ENCODE results near the gene PRUNE2.

The PRUNE2 gene

DNA sequence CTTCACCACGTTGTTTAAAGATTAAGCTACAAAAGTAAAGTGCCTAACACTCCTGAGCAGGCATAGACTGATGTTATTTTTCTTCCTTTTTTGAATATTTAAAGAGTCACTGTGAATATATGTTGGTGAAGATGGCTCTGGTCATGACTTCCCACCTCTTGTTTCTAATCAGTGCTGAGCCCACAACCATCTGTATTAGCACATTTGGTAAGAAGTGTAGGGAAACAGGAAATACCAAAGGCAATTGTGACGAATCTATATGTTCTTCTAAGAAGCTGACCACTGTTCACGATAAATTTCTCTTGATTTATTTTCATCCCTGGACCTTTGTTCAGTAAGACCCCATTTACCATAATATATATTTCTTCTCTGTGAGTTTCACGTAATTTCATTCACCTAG is 249.9 kb downstream of the PRUNE2 start:
- H3K27me3 ChIP-seq (ENCODE audit: insufficient read depth, low read length, poor library complexity), result peaks cover 4% of the 10 kb centered on the region
- no peaks in the 10 kb centered on the region for H3K36me3 ChIP-seq (ENCODE audit: insufficient read depth, low read length)
- no peak overlapping the region for H2AFZ ChIP-seq (ENCODE audit: low read depth, low read length)
- no peak overlapping the region for H3K4me3 ChIP-seq (ENCODE audit: low read depth in 1 of 2, low read length in 2 of 2)
- no peak overlapping the region for H3K9ac ChIP-seq (ENCODE audit: low read depth, low read length)
- no peaks in the 10 kb centered on the region for H3K9me3 ChIP-seq (ENCODE audit: insufficient read depth, low read length, severe bottlenecking)
- DNase-seq (no peak), ATAC-seq (ENCODE audit: insufficient read depth, low read depth) (no peak)
- no peaks in the 10 kb centered on the region for H4K20me1 ChIP-seq (ENCODE audit: insufficient read depth, low read length)
- H3K4me2 ChIP-seq (ENCODE audit: insufficient read depth, low read length), result no peak overlapping the region
- TF ChIP-seq, protein P1, sequence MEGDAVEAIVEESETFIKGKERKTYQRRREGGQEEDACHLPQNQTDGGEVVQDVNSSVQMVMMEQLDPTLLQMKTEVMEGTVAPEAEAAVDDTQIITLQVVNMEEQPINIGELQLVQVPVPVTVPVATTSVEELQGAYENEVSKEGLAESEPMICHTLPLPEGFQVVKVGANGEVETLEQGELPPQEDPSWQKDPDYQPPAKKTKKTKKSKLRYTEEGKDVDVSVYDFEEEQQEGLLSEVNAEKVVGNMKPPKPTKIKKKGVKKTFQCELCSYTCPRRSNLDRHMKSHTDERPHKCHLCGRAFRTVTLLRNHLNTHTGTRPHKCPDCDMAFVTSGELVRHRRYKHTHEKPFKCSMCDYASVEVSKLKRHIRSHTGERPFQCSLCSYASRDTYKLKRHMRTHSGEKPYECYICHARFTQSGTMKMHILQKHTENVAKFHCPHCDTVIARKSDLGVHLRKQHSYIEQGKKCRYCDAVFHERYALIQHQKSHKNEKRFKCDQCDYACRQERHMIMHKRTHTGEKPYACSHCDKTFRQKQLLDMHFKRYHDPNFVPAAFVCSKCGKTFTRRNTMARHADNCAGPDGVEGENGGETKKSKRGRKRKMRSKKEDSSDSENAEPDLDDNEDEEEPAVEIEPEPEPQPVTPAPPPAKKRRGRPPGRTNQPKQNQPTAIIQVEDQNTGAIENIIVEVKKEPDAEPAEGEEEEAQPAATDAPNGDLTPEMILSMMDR (IDR thresholded peaks at IDR 0.05; ENCODE audit: borderline replicate concordance, extremely low read depth, low read length, poor library complexity, severe bottlenecking), result no peak
- TF ChIP-seq EZH2 (IDR thresholded peaks at IDR 0.05; ENCODE audit: borderline replicate concordance, low read depth, low read length, severe bottlenecking), result no peak
- H3K79me2 ChIP-seq (ENCODE audit: insufficient read depth, low read length), result no peaks in the 10 kb centered on the region
- H3K4me1 ChIP-seq (ENCODE audit: insufficient read depth, low read length), result peaks cover 7% of the 10 kb centered on the region; the same call in 1 of the 2 replicates
- no peak overlapping the region for H3K27ac ChIP-seq (ENCODE audit: low read length)

DNA sequence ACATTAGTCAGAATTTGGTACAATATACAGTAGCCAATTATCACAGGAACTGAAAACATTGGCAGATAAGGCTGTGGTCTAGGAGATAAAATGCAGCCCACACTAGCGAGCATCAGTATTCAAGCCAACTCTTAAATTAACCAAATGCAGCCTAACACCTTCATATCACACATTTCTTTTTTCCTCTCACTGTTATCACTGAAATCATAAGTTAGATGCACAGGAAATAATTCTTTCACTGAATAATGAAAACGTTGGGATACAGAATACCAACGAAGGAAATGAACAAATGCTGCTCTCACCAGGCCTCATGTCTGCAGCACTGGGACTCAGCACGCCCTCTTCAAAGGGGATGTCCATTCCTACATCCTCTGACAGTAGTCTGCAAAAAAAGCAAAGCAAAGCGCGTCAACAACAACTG is 250.8 kb downstream of the PRUNE2 start:
- Histone ChIP-seq H3K27ac (ENCODE audit: low read length) (no peak overlapping the region), H3K9ac (ENCODE audit: low read depth, low read length) (no peak overlapping the region), H2AFZ (ENCODE audit: low read depth, low read length) (no peak overlapping the region), H3K36me3 (ENCODE audit: insufficient read depth, low read length) (no peaks in the 10 kb centered on the region), H3K4me3 (ENCODE audit: low read depth in 1 of 2, low read length in 2 of 2) (no peak overlapping the region), H3K4me2 (ENCODE audit: insufficient read depth, low read length) (no peak overlapping the region), H3K4me1 (ENCODE audit: insufficient read depth, low read length) (peaks cover 14% of the 10 kb centered on the region; the same call in 1 of the 2 replicates), H3K27me3 (ENCODE audit: insufficient read depth, low read length, poor library complexity) (peaks cover 6% of the 10 kb centered on the region), H3K79me2 (ENCODE audit: insufficient read depth, low read length) (no peaks in the 10 kb centered on the region), H4K20me1 (ENCODE audit: insufficient read depth, low read length) (no peaks in the 10 kb centered on the region), H3K9me3 (ENCODE audit: insufficient read depth, low read length, severe bottlenecking) (no peaks in the 10 kb centered on the region)
- no peak for ATAC-seq (ENCODE audit: insufficient read depth, low read depth)
- TF ChIP-seq EZH2 (IDR thresholded peaks at IDR 0.05; ENCODE audit: borderline replicate concordance, low read depth, low read length, severe bottlenecking), result no peak
- TF ChIP-seq, protein P1 (IDR thresholded peaks at IDR 0.05; ENCODE audit: borderline replicate concordance, extremely low read depth, low read length, poor library complexity, severe bottlenecking), result no peak
- DNase-seq, result no peak

DNA sequence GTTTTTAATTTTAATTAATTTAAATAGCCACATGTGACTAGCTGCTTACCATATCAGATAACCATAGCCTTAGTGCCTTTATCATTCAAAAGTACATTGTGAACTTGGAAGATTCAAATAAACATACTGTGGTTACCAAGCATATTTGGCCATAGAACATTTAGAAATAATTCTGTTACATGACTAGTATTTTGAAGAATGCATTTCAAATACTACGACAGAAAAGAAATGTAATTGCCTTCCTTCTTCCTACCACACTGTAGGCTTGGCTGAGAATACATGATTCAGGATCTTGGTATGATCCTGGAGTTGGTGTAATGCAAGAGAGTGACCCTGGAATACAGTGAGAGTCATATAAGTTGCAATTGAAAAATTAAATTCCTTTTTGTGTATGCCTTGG is 251.3 kb downstream of the PRUNE2 start:
- H3K9me3 ChIP-seq (ENCODE audit: insufficient read depth, low read length, severe bottlenecking), result no peaks in the 10 kb centered on the region
- no peak for TF ChIP-seq EZH2 (IDR thresholded peaks at IDR 0.05; ENCODE audit: borderline replicate concordance, low read depth, low read length, severe bottlenecking)
- TF ChIP-seq, protein P1 (IDR thresholded peaks at IDR 0.05; ENCODE audit: borderline replicate concordance, extremely low read depth, low read length, poor library complexity, severe bottlenecking), result no peak
- DNase-seq (no peak), ATAC-seq (ENCODE audit: insufficient read depth, low read depth) (no peak)
- no peaks in the 10 kb centered on the region for H3K79me2 ChIP-seq (ENCODE audit: insufficient read depth, low read length)
- H3K27ac ChIP-seq (ENCODE audit: low read length), result no peak overlapping the region
- no peak overlapping the region for H3K9ac ChIP-seq (ENCODE audit: low read depth, low read length)
- H3K4me3 ChIP-seq (ENCODE audit: low read depth in 1 of 2, low read length in 2 of 2), result no peak overlapping the region
- H3K27me3 ChIP-seq (ENCODE audit: insufficient read depth, low read length, poor library complexity), result peaks cover 6% of the 10 kb centered on the region
- H3K4me1 ChIP-seq (ENCODE audit: insufficient read depth, low read length), result peaks cover 14% of the 10 kb centered on the region; the same call in 1 of the 2 replicates
- H3K4me2 ChIP-seq (ENCODE audit: insufficient read depth, low read length), result no peak overlapping the region
- H3K36me3 ChIP-seq (ENCODE audit: insufficient read depth, low read length), result no peaks in the 10 kb centered on the region
- no peaks in the 10 kb centered on the region for H4K20me1 ChIP-seq (ENCODE audit: insufficient read depth, low read length)
- no peak overlapping the region for H2AFZ ChIP-seq (ENCODE audit: low read depth, low read length)

DNA sequence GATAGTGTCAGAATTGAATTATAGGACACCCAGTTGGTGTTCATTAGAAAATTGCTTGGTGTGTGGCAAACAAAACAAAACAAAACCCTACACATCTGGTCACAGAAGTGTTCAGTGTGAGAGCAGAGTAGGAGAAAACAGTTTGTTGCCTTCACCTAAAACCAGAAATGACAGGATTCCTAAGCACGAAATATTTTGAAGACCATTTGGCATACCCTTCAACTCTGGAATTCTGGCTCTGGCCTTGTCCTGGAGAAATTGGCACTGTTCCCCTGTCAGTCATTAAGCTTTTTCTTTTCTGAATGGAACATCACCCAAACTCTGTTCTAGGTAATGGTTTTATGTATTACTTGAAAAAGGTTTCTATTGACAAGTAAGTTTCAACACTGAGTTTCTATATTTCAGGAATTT is 251.9 kb downstream of the PRUNE2 start:
- Histone ChIP-seq H3K4me2 (ENCODE audit: insufficient read depth, low read length) (no peak overlapping the region), H3K4me3 (ENCODE audit: low read depth in 1 of 2, low read length in 2 of 2) (no peak overlapping the region), H4K20me1 (ENCODE audit: insufficient read depth, low read length) (no peaks in the 10 kb centered on the region), H3K27me3 (ENCODE audit: insufficient read depth, low read length, poor library complexity) (peaks cover 6% of the 10 kb centered on the region), H3K79me2 (ENCODE audit: insufficient read depth, low read length) (no peaks in the 10 kb centered on the region), H3K36me3 (ENCODE audit: insufficient read depth, low read length) (no peaks in the 10 kb centered on the region), H3K9me3 (ENCODE audit: insufficient read depth, low read length, severe bottlenecking) (no peaks in the 10 kb centered on the region), H2AFZ (ENCODE audit: low read depth, low read length) (no peak overlapping the region), H3K9ac (ENCODE audit: low read depth, low read length) (no peak overlapping the region), H3K4me1 (ENCODE audit: insufficient read depth, low read length) (peaks cover 14% of the 10 kb centered on the region; the same call in 1 of the 2 replicates), H3K27ac (ENCODE audit: low read length) (no peak overlapping the region)
- DNase-seq (no peak), ATAC-seq (ENCODE audit: insufficient read depth, low read depth) (no peak)
- TF ChIP-seq, protein P1 (IDR thresholded peaks at IDR 0.05; ENCODE audit: borderline replicate concordance, extremely low read depth, low read length, poor library complexity, severe bottlenecking), result no peak
- TF ChIP-seq EZH2 (IDR thresholded peaks at IDR 0.05; ENCODE audit: borderline replicate concordance, low read depth, low read length, severe bottlenecking), result no peak
